Mesendoderm (in vitro differentiated cells): ENCODE data around the gene MLANA.

ENCODE experiments used
- DNase-seq: peaks from one replicate; pipeline ENCODE4 v3.0.0; 2013
- H2AK5ac ChIP-seq: 2 replicates; pipeline ENCODE4 v1.6.1; 2013; ENCODE audit warnings: low read length, inconsistent platforms
- H2BK120ac ChIP-seq: 2 replicates; pipeline ENCODE4 v1.6.1; 2013; ENCODE audit warnings: low read depth, mild to moderate bottlenecking, low read length, moderate library complexity, mixed read lengths
- H2BK15ac ChIP-seq: replicated peaks from 2 replicates; pipeline ENCODE4 v1.6.1; 2013; ENCODE audit warnings: low read depth, mild to moderate bottlenecking, moderate library complexity
- H2BK5ac ChIP-seq: 2 replicates; pipeline ENCODE4 v1.6.1; 2013; ENCODE audit warnings: low read length, inconsistent platforms
- H3K18ac ChIP-seq: 2 replicates; pipeline ENCODE4 v1.6.1; 2013; ENCODE audit warnings: mild to moderate bottlenecking, low read length, mixed read lengths
- H3K23ac ChIP-seq: one replicate; pipeline ENCODE4 v1.6.1; 2013; ENCODE audit warnings: low read length
- H3K27ac ChIP-seq: 2 replicates; pipeline ENCODE4 v1.5.1; 2013; ENCODE audit warnings: low read depth, mild to moderate bottlenecking, inconsistent platforms, low read length, moderate library complexity
- H3K27me3 ChIP-seq: 2 replicates; pipeline ENCODE4 v1.6.1; 2013; ENCODE audit warnings: low read length, control low read depth, mild to moderate bottlenecking, inconsistent platforms; ENCODE audit not compliant: insufficient read depth, poor library complexity
- H3K36me3 ChIP-seq: 2 replicates; pipeline ENCODE4 v1.6.1; 2013; ENCODE audit warnings: low read length, inconsistent platforms; ENCODE audit not compliant: control insufficient read depth, insufficient read depth
- H3K4ac ChIP-seq: one replicate; pipeline ENCODE4 v1.6.1; 2013; ENCODE audit warnings: low read depth, mild to moderate bottlenecking, low read length, moderate library complexity
- H3K4me1 ChIP-seq: 2 replicates; pipeline ENCODE4 v1.6.1; 2013; ENCODE audit warnings: low read depth, low read length, inconsistent platforms; ENCODE audit not compliant: control insufficient read depth
- H3K4me2 ChIP-seq: 2 replicates; pipeline ENCODE4 v1.6.1; 2013; ENCODE audit warnings: low read length
- H3K4me3 ChIP-seq: 2 replicates; pipeline ENCODE4 v1.5.1; 2013; ENCODE audit warnings: mild to moderate bottlenecking, low read length
- H3K56ac ChIP-seq: one replicate; pipeline ENCODE4 v1.6.1; 2013; ENCODE audit warnings: low read length
- H3K79me1 ChIP-seq: 2 replicates; pipeline ENCODE4 v1.6.1; 2013; ENCODE audit warnings: low read length, inconsistent platforms
- H3K79me2 ChIP-seq: 2 replicates; pipeline ENCODE4 v1.6.1; 2013; ENCODE audit warnings: mild to moderate bottlenecking, low read length; ENCODE audit not compliant: control insufficient read depth, insufficient read depth
- H3K9ac ChIP-seq: 2 replicates; pipeline ENCODE4 v1.6.1; 2013; ENCODE audit warnings: low read length, inconsistent platforms
- H4K5ac ChIP-seq: one replicate; pipeline ENCODE4 v1.6.1; 2013; ENCODE audit warnings: low read length
- H4K8ac ChIP-seq: one replicate; pipeline ENCODE4 v1.6.1; 2013; ENCODE audit warnings: low read depth, mild to moderate bottlenecking, control low read depth, low read length, moderate library complexity
- WGBS: extraction: QIAGEN DNeasy Blood & Tissue Kit; methylation state at CpG from one replicate; pipeline ENCODE4 v1.1.7; 2013; ENCODE audit warnings: low lambda C conversion rate, missing lambda C conversion rate; ENCODE audit not compliant: insufficient coverage; ENCODE audit errors: extremely low coverage; 5-methylcytosine and 5-hydroxymethylcytosine counted together

Gene MLANA

GRCh38 chr9:5871785-5872184, 18.9 kb upstream of the MLANA start:
- no peak overlapping the region for H3K27ac ChIP-seq

GRCh38 chr9:5872511-5872910, 18.2 kb upstream of the MLANA start:
- no peak overlapping the region for H3K56ac ChIP-seq
- H3K27ac ChIP-seq: no peak overlapping the region
- H3K79me1 ChIP-seq: no peaks in the 10 kb centered on the region
- H3K4me2 ChIP-seq: no peak overlapping the region
- no peaks in the 10 kb centered on the region for H3K79me2 ChIP-seq
- H3K27me3 ChIP-seq: no peaks in the 10 kb centered on the region
- no peak overlapping the region for H2BK15ac ChIP-seq
- no peak overlapping the region for H4K5ac ChIP-seq
- H2AK5ac ChIP-seq: no peak overlapping the region
- H3K4me3 ChIP-seq: no peak overlapping the region
- no peaks in the 10 kb centered on the region for H3K36me3 ChIP-seq
- no peak overlapping the region for H4K8ac ChIP-seq
- H2BK120ac ChIP-seq: no peak overlapping the region
- H3K23ac ChIP-seq: no peak overlapping the region
- no peaks in the 10 kb centered on the region for H3K4me1 ChIP-seq
- no peak overlapping the region for H3K4ac ChIP-seq
- WGBS: no CpG with 5 or more reads among the region's 4 CpGs
- H3K9ac ChIP-seq: no peak overlapping the region
- no peak for DNase-seq
- H3K18ac ChIP-seq: no peak overlapping the region
- no peak overlapping the region for H2BK5ac ChIP-seq

More at GRCh38 chr9:5871785-5872184, 18.9 kb upstream of the MLANA start:
- Histone ChIP-seq H3K23ac (no peak overlapping the region), H2AK5ac (no peak overlapping the region), H3K79me2 (no peaks in the 10 kb centered on the region), H3K79me1 (no peaks in the 10 kb centered on the region), H3K4me3 (no peak overlapping the region), H2BK5ac (no peak overlapping the region), H3K18ac (no peak overlapping the region), H3K4ac (no peak overlapping the region), H3K4me1 (no peaks in the 10 kb centered on the region), H3K9ac (no peak overlapping the region), H3K4me2 (no peak overlapping the region), H3K27me3 (no peaks in the 10 kb centered on the region), H4K5ac (no peak overlapping the region), H2BK120ac (no peak overlapping the region), H2BK15ac (no peak overlapping the region), H3K56ac (no peak overlapping the region), H4K8ac (no peak overlapping the region), H3K36me3 (no peaks in the 10 kb centered on the region)
- DNase-seq: no peak
- no CpG with 5 or more reads among the region's 2 CpGs for WGBS

GRCh38 chr9:5873439-5873838, 17.2 kb upstream of the MLANA start:
- Histone ChIP-seq H3K79me1 (no peaks in the 10 kb centered on the region), H3K9ac (no peak overlapping the region), H2BK5ac (no peak overlapping the region), H3K18ac (no peak overlapping the region), H3K4ac (no peak overlapping the region), H3K79me2 (no peaks in the 10 kb centered on the region), H3K4me2 (no peak overlapping the region), H3K56ac (no peak overlapping the region), H3K27me3 (no peaks in the 10 kb centered on the region), H4K8ac (no peak overlapping the region), H4K5ac (no peak overlapping the region), H3K36me3 (no peaks in the 10 kb centered on the region), H3K27ac (no peak overlapping the region), H2BK15ac (no peak overlapping the region), H2BK120ac (no peak overlapping the region), H3K4me3 (no peak overlapping the region), H2AK5ac (no peak overlapping the region), H3K23ac (no peak overlapping the region), H3K4me1 (no peaks in the 10 kb centered on the region)
- DNase-seq: no peak
- WGBS: no CpG with 5 or more reads among the region's 5 CpGs

DNA sequence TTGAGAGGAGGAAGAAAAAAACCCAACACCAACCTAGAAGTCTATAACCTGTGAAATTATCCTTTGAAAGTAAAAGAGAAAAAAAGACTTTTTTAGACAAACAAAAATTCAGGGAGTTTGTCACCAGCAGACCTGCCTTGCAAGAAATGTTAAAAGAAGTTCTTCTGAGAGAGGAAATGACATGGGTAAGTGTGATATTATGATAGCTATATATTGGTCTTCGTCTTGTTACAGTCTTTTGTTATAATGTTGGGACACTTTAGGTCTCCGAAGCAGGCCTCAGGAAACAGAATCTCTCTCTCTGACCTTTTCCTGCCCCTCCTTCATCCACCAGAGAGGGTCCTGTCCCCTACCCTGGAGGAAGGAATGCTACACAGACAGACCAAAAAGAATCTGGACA, 16.6 kb upstream of the MLANA start:
- H3K27me3 ChIP-seq: no peaks in the 10 kb centered on the region
- no peaks in the 10 kb centered on the region for H3K36me3 ChIP-seq
- H3K9ac ChIP-seq: no peak overlapping the region
- no peak overlapping the region for H3K18ac ChIP-seq
- no peak overlapping the region for H3K27ac ChIP-seq
- H3K4me3 ChIP-seq: no peak overlapping the region
- H3K79me2 ChIP-seq: no peaks in the 10 kb centered on the region
- no peak overlapping the region for H2BK15ac ChIP-seq
- no peak overlapping the region for H3K4me2 ChIP-seq
- H3K23ac ChIP-seq: no peak overlapping the region
- H2BK120ac ChIP-seq: no peak overlapping the region
- no peak overlapping the region for H3K4ac ChIP-seq
- no peak overlapping the region for H4K8ac ChIP-seq
- H4K5ac ChIP-seq: no peak overlapping the region
- DNase-seq: no peak
- no peak overlapping the region for H2AK5ac ChIP-seq
- H3K4me1 ChIP-seq: no peaks in the 10 kb centered on the region
- H3K79me1 ChIP-seq: no peaks in the 10 kb centered on the region
- WGBS: no CpG with 5 or more reads among the region's 2 CpGs
- H3K56ac ChIP-seq: no peak overlapping the region
- no peak overlapping the region for H2BK5ac ChIP-seq

DNA sequence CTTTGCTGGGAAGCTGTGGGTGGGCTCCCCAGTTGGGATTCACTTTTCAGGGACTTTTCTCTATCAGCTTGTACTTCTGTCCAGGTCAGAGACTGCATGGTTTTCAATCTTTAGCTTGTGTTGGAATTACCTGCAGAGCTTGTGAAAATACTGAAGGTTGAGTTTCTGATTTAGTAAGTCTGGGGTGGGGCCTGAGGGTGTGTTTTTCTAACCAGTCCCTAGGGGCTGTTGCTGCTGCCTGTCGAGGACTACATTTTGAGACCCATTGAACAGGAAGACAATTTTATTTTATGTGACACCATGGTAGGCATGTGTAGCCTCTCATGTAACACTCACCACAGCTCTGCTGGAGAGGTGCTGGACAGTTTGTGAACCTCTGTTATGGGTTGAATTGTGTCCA, 14.7 kb upstream of the MLANA start:
- Histone ChIP-seq H3K4me2 (no peak overlapping the region), H3K56ac (no peak overlapping the region), H3K18ac (no peak overlapping the region), H4K5ac (no peak overlapping the region), H2AK5ac (no peak overlapping the region), H3K79me2 (no peaks in the 10 kb centered on the region), H3K4ac (no peak overlapping the region), H3K27ac (no peak overlapping the region), H3K27me3 (no peaks in the 10 kb centered on the region), H2BK15ac (no peak overlapping the region), H3K36me3 (no peaks in the 10 kb centered on the region), H3K23ac (no peak overlapping the region), H3K9ac (no peak overlapping the region), H3K4me1 (no peaks in the 10 kb centered on the region), H2BK5ac (no peak overlapping the region), H2BK120ac (no peak overlapping the region), H3K4me3 (no peak overlapping the region), H3K79me1 (no peaks in the 10 kb centered on the region), H4K8ac (no peak overlapping the region)
- no peak for DNase-seq
- no CpG with 5 or more reads among the region's 1 CpG for WGBS

DNA sequence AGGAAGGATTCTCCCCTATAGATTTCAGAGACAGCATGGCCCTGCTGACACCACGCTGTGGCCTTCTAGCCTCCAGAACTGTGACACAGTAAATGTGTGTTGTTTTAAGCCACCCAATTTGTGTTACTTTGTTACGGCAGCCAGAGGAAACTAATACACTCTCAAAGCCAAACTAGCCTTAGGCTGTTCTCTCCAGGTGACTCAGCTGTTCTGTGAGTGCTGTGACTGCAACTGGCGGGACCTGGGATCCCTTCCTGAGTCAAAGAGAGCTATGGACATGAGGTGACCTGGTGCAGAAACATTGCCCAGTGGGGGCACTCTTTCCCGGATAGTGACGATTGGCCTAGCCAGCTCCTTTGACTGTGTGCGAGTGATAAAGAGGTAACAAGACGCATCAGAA, 14.0 kb upstream of the MLANA start:
- H3K36me3 ChIP-seq: no peaks in the 10 kb centered on the region
- H3K27me3 ChIP-seq: no peaks in the 10 kb centered on the region
- H2BK5ac ChIP-seq: no peak overlapping the region
- no peak overlapping the region for H4K8ac ChIP-seq
- H3K4me1 ChIP-seq: no peaks in the 10 kb centered on the region
- no peak overlapping the region for H2BK120ac ChIP-seq
- H3K18ac ChIP-seq: no peak overlapping the region
- H3K4me2 ChIP-seq: no peak overlapping the region
- no peak overlapping the region for H3K9ac ChIP-seq
- H3K4ac ChIP-seq: no peak overlapping the region
- no peak overlapping the region for H2BK15ac ChIP-seq
- no peak overlapping the region for H2AK5ac ChIP-seq
- no peak overlapping the region for H4K5ac ChIP-seq
- H3K4me3 ChIP-seq: no peak overlapping the region
- peak; percentile 75 for DNase-seq
- H3K27ac ChIP-seq: no peak overlapping the region
- no peak overlapping the region for H3K23ac ChIP-seq
- no peak overlapping the region for H3K56ac ChIP-seq
- H3K79me2 ChIP-seq: no peaks in the 10 kb centered on the region
- no CpG with 5 or more reads among the region's 7 CpGs for WGBS
- no peaks in the 10 kb centered on the region for H3K79me1 ChIP-seq
